GM23248 (cell line): ENCODE measurements around the gene MRGPRG.

Experiments
- EZH2 ChIP-seq: fragments of 200-600 bp; sonication (generic); IDR thresholded peaks from 2 replicates; pipeline ENCODE4 v1.6.1; 2018; ENCODE audit warnings: antibody characterized with exemption, mild to moderate bottlenecking; ENCODE audit not compliant: insufficient read depth, poor library complexity, severe bottlenecking
- EZH2phosphoT487 ChIP-seq: fragments of 200-600 bp; sonication (generic); IDR thresholded peaks from 2 replicates; pipeline ENCODE4 v1.6.1; 2018; ENCODE audit warnings: antibody characterized with exemption, moderate library complexity, mild to moderate bottlenecking, low read depth; ENCODE audit not compliant: insufficient read depth

- TF ChIP-seq EZH2 = no peak
- no peak for TF ChIP-seq EZH2phosphoT487
These were observed 19.8 kb downstream of the MRGPRG start for GRCh38 chr11:3198815-3199214.
